ENCODE data around the gene ADCY5.

Gene ADCY5

GRCh38 chr3:123342631-123343080, 106.2 kb downstream of the ADCY5 start:
- no peak for DNase-seq (ENCODE audit: low read depth, low spot score)

- DNase-seq (ENCODE audit: low read depth, low spot score): no peak
These were observed 106.8 kb downstream of the ADCY5 start for GRCh38 chr3:123341871-123342630.

- no peak for DNase-seq (ENCODE audit: low read depth, low spot score)
These were observed 108.6 kb downstream of the ADCY5 start for GRCh38 chr3:123340336-123340735.

GRCh38 chr3:123339302-123339701, 109.6 kb downstream of the ADCY5 start:
- DNase-seq (ENCODE audit: low read depth, low spot score): no peak

GRCh38 chr3:123338620-123339061, 110.2 kb downstream of the ADCY5 start:
- DNase-seq (ENCODE audit: low read depth, low spot score): no peak

- no peak for DNase-seq (ENCODE audit: low read depth, low spot score)
These were observed 110.8 kb downstream of the ADCY5 start for GRCh38 chr3:123337948-123338619.

GRCh38 chr3:123337226-123337625, 111.7 kb downstream of the ADCY5 start:
- DNase-seq (ENCODE audit: low read depth, low spot score): no peak

- DNase-seq (ENCODE audit: low read depth, low spot score): no peak
These were observed 112.4 kb downstream of the ADCY5 start for GRCh38 chr3:123336441-123336851.

- no peak for DNase-seq (ENCODE audit: low read depth, low spot score)
These were observed 112.9 kb downstream of the ADCY5 start for GRCh38 chr3:123336001-123336400.

GRCh38 chr3:123335007-123335670, 113.8 kb downstream of the ADCY5 start:
- DNase-seq (ENCODE audit: low read depth, low spot score): no peak

GRCh38 chr3:123334056-123334455, 114.8 kb downstream of the ADCY5 start:
- DNase-seq (ENCODE audit: low read depth, low spot score): no peak

GRCh38 chr3:123333401-123333800, 115.5 kb downstream of the ADCY5 start:
- DNase-seq (ENCODE audit: low read depth, low spot score): no peak

- DNase-seq (ENCODE audit: low read depth, low spot score): no peak
These were observed 116.7 kb downstream of the ADCY5 start for GRCh38 chr3:123332124-123332641.

- no peak for DNase-seq (ENCODE audit: low read depth, low spot score)
These were observed 117.2 kb downstream of the ADCY5 start for GRCh38 chr3:123331651-123332050.

GRCh38 chr3:123331006-123331405, 117.9 kb downstream of the ADCY5 start:
- no peak for DNase-seq (ENCODE audit: low read depth, low spot score)

GRCh38 chr3:123330441-123330991, 118.4 kb downstream of the ADCY5 start:
- no peak for DNase-seq (ENCODE audit: low read depth, low spot score)

GRCh38 chr3:123329636-123330340, 119.1 kb downstream of the ADCY5 start:
- DNase-seq (ENCODE audit: low read depth, low spot score): no peak

- DNase-seq (ENCODE audit: low read depth, low spot score): peak; percentile 35
These were observed 119.8 kb downstream of the ADCY5 start for GRCh38 chr3:123328851-123329635.

- DNase-seq (ENCODE audit: low read depth, low spot score): no peak
These were observed 120.7 kb downstream of the ADCY5 start for GRCh38 chr3:123327956-123328850.
